GM12873 (cell line): Measurements from ENCODE around the gene KLF15.

Experiments
- CTCF ChIP-seq: IDR thresholded peaks from 2 replicates; pipeline ENCODE4 v1.5.1; 2012; ENCODE audit warnings: low read depth, mild to moderate bottlenecking, moderate library complexity, low read length, control low read depth; ENCODE audit not compliant: insufficient read depth; ENCODE audit errors: missing control alignments

Gene KLF15

GRCh38 chr3:126293370-126294082, 63.7 kb downstream of the KLF15 start:
- no peak for TF ChIP-seq CTCF
